Stomach (tissue), 4 donors: ENCODE data around the gene COX4I1.

Source experiments
- CTCF ChIP-seq, 7 experiments: fragments of 450-650 bp in 4 of 7; fragments of 200-600 bp in 3 of 7; sonication (generic) in 3 of 7; IDR thresholded peaks; one replicate each; pipeline ENCODE4 v1.5.1; 2016 to 2019; ENCODE audit warnings: antibody characterized with exemption in 7 of 7, control low read depth in 2 of 7, mild to moderate bottlenecking in 1 of 7
- POLR2AphosphoS5 ChIP-seq, 3 donors: sonication (generic); formaldehyde crosslinking; IDR thresholded peaks; one replicate each; pipeline ENCODE4 v1.6.1; 2016; ENCODE audit warnings: antibody characterized with exemption in 3 of 3

- TF ChIP-seq POLR2AphosphoS5 (IDR thresholded peaks at IDR 0.05) (no peak), CTCF (IDR thresholded peaks at IDR 0.05) (no peak)
Observed at GRCh38 chr16:85803570-85803969, 4.1 kb downstream of the COX4I1 start.
